ENCODE data around the gene PCMT1. TPM values are rescaled to one million over a fixed set of nuclear protein-coding genes. Genes with fewer than 3 reads are reported as not detected.
"Not testable (repeated sequence)": the region's sequence is repeated elsewhere in the genome, so short reads cannot be mapped to it uniquely, and the experiment has no call there.

PCMT1 gene
- total and polyA plus RNA-seq, 2 donors, result 60.3 to 70.6 TPM

DNA sequence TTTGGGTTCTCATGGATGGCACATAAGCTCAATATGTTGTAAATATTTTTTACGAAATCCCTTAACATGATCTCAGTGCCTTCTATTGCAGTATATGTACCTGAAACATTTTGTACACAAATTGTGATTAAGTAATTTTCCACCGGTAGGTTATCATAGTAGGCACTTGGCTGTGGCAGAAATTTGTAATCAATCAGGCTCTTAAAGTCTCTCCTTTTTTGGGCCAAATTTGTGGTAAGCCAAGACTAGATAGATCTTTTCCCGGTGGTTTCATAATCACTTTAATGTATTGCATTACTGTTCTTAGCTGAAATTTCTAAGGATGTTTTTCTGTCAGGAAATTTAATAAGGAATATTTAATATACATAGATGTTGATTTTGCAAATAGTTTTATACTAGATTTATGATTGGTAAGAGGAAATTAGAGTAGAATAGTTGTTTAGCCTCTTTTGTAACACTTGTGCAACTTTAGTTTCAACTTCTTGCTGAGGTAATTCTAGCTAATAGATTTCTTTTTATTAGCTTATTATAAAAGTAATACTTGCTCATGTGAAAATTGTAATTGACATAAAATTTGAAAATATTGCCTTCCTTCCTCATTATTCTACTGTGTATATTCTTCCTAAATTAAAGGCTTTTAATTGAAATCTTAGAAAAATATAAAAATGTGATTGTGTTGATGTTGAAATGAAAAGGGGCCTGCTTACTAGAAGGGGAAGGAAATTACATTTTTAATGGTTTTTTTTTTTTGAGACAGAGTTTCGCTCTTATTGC lies 3.2 kb downstream of the PCMT1 start:
- no peak overlapping the region for H3K27ac ChIP-seq (ENCODE audit: low read depth in 1 of 2, low read length in 1 of 2)
- no peak for DNase-seq (ENCODE audit: low read depth in 6 of 9, low spot score in 9 of 9)
- no peak overlapping the region for H3K4me3 ChIP-seq (ENCODE audit: low read length in 2 of 2)
- peaks cover 0 to 5% of the 10 kb centered on the region in 2 donors for H3K9me3 ChIP-seq (ENCODE audit: control insufficient read depth in 2 of 2, insufficient read depth in 1 of 2, low read length in 1 of 2)
- no peaks in the 10 kb centered on the region for H3K27me3 ChIP-seq (ENCODE audit: control insufficient read depth in 2 of 2, insufficient read depth in 1 of 2, low read length in 1 of 2)
- peaks cover 6 to 15% of the 10 kb centered on the region in 2 donors for H3K4me1 ChIP-seq (ENCODE audit: control insufficient read depth in 2 of 2, insufficient read depth in 2 of 2, low read length in 2 of 2)
- 96% methylated on average over 4 of the region's 4 CpGs for WGBS
- peaks cover 3 to 8% of the 10 kb centered on the region in 2 donors for H3K36me3 ChIP-seq (ENCODE audit: control insufficient read depth in 2 of 2, insufficient read depth in 2 of 2, low read length in 1 of 2)

DNA sequence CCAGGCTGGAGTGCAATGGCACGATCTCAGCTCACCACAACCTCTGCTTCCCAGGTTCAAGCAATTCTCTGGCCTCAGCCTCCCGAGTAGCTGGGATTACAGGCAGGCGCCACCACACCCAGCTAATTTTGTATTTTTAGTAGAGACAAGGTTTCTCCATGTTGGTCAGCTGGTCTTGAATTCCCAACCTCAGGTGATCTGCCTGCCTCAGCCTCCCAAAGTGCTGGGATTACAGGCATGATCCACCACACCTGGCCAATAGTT lies 3.8 kb downstream of the PCMT1 start:
- H3K27ac ChIP-seq (ENCODE audit: low read depth in 1 of 2, low read length in 1 of 2); DNase-seq (ENCODE audit: low read depth in 6 of 9, low spot score in 9 of 9); H3K4me3 ChIP-seq (ENCODE audit: low read length in 2 of 2); H3K27me3 ChIP-seq (ENCODE audit: control insufficient read depth in 2 of 2, insufficient read depth in 1 of 2, low read length in 1 of 2); H3K36me3 ChIP-seq (ENCODE audit: control insufficient read depth in 2 of 2, insufficient read depth in 2 of 2, low read length in 1 of 2); H3K9me3 ChIP-seq (ENCODE audit: control insufficient read depth in 2 of 2, insufficient read depth in 1 of 2, low read length in 1 of 2): not testable (repeated sequence)
- H3K4me1 ChIP-seq (ENCODE audit: control insufficient read depth in 2 of 2, insufficient read depth in 2 of 2, low read length in 2 of 2), result peaks cover 6 to 15% of the 10 kb centered on the region in 2 donors
- WGBS, result 95% methylated on average over 3 of the region's 3 CpGs

DNA sequence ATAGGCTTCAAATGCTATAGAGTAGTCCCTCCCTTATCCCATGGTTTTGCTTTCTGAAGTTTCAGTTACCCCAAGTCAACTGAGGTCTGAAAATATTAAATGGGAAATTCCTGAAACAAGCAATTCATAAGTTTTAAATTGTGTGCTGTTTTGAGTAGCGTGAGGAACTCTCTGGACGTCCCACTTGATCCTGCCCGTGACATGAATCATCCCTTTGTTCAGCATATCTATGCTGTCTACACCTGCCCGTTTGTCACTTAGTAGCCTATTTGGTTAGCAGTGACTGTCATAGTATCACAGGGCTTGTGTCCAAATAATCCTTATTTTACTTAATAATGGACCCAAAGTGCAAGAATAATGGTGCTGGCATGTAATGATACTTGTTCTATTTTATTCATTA lies 5.0 kb downstream of the PCMT1 start:
- WGBS, result 94% methylated on average over 4 of the region's 4 CpGs
- Histone ChIP-seq H3K27me3 (ENCODE audit: control insufficient read depth in 2 of 2, insufficient read depth in 1 of 2, low read length in 1 of 2) (no peaks in the 10 kb centered on the region), H3K27ac (ENCODE audit: low read depth in 1 of 2, low read length in 1 of 2) (no peak overlapping the region), H3K9me3 (ENCODE audit: control insufficient read depth in 2 of 2, insufficient read depth in 1 of 2, low read length in 1 of 2) (peaks cover 0 to 5% of the 10 kb centered on the region in 2 donors), H3K4me3 (ENCODE audit: low read length in 2 of 2) (no peak overlapping the region), H3K36me3 (ENCODE audit: control insufficient read depth in 2 of 2, insufficient read depth in 2 of 2, low read length in 1 of 2) (peaks cover 3 to 11% of the 10 kb centered on the region in 2 donors), H3K4me1 (ENCODE audit: control insufficient read depth in 2 of 2, insufficient read depth in 2 of 2, low read length in 2 of 2) (peaks cover 6 to 11% of the 10 kb centered on the region in 2 donors)
- no peak for DNase-seq (ENCODE audit: low read depth in 6 of 9, low spot score in 9 of 9)

DNA sequence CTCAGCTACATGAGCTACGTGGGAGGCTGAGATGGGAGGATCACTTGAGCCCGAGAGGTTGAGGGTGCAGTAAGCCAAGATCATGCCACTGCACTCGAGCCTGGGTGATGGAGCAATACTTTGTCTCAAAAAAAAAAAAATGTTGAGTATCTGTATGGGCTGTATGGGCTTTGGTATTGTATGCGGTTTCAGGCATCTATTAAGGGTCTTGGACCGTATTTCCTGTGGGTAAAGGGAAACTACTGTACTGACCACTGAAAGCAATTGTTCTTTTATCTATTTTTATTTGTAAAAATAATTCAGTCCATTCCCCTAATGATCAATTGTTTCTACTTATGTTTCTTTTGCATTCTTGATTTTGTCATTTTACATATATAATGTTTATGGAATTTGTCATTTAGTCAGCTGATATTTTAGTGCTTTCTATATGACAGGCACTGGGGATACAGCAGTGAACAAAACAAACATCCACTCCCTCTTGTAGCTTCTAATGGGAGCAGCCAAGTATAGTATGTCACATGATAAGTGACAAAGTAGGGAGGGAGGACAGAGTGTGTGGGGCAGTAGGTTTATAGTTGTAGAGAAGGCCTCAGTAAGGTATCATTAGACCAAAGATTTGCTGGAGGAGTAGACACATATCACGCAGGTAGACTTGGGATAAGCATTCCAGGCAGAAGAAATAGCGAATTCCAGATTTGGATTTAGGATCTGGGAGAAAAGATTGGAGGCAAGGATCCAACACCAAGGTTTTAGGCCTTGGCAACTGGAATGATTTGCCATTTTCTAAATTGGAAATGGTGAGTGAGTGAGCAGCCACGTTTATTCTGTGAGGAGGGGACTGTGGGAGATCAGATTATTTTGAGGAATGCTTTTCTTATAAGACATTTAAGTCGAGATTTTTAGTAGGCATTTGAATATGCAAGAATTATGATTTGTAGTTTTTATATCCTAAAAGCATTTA lies 6.0 kb downstream of the PCMT1 start:
- DNase-seq (ENCODE audit: low read depth in 6 of 9, low spot score in 9 of 9), result no peak
- Histone ChIP-seq H3K36me3 (ENCODE audit: control insufficient read depth in 2 of 2, insufficient read depth in 2 of 2, low read length in 1 of 2) (peaks cover 3 to 19% of the 10 kb centered on the region in 2 donors), H3K4me3 (ENCODE audit: low read length in 2 of 2) (no peak overlapping the region), H3K9me3 (ENCODE audit: control insufficient read depth in 2 of 2, insufficient read depth in 1 of 2, low read length in 1 of 2) (no peaks in the 10 kb centered on the region), H3K4me1 (ENCODE audit: control insufficient read depth in 2 of 2, insufficient read depth in 2 of 2, low read length in 2 of 2) (peaks cover 6% of the 10 kb centered on the region in 2 donors), H3K27me3 (ENCODE audit: control insufficient read depth in 2 of 2, insufficient read depth in 1 of 2, low read length in 1 of 2) (no peaks in the 10 kb centered on the region), H3K27ac (ENCODE audit: low read depth in 1 of 2, low read length in 1 of 2) (no peak overlapping the region)
- 98% methylated on average over 9 of the region's 9 CpGs for WGBS

DNA sequence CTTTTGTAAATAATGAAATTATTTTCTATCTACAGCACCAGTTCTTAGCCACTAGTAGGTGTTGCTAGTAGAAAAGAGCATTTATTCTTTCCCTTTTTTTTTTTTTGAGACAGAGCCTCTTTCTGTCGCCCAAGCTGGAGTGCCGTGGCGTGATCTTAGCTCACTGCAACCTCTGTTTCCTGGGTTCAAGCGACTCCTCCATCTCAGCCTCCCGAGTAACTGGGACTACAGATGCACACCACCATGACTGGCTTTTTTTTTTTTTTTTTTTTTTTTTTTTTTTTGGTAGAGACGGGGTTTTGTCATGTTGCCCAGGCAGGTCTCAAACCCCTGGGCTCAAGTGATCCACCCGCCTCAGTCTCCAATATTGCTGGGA lies 6.7 kb downstream of the PCMT1 start:
- Histone ChIP-seq H3K4me3 (ENCODE audit: low read length in 2 of 2) (no peak overlapping the region), H3K4me1 (ENCODE audit: control insufficient read depth in 2 of 2, insufficient read depth in 2 of 2, low read length in 2 of 2) (no peaks in the 10 kb centered on the region), H3K36me3 (ENCODE audit: control insufficient read depth in 2 of 2, insufficient read depth in 2 of 2, low read length in 1 of 2) (peaks cover 3 to 19% of the 10 kb centered on the region in 2 donors), H3K27ac (ENCODE audit: low read depth in 1 of 2, low read length in 1 of 2) (no peak overlapping the region), H3K9me3 (ENCODE audit: control insufficient read depth in 2 of 2, insufficient read depth in 1 of 2, low read length in 1 of 2) (no peaks in the 10 kb centered on the region), H3K27me3 (ENCODE audit: control insufficient read depth in 2 of 2, insufficient read depth in 1 of 2, low read length in 1 of 2) (no peaks in the 10 kb centered on the region)
- 93% methylated on average over 7 of the region's 7 CpGs for WGBS
- no peak for DNase-seq (ENCODE audit: low read depth in 6 of 9, low spot score in 9 of 9)

DNA sequence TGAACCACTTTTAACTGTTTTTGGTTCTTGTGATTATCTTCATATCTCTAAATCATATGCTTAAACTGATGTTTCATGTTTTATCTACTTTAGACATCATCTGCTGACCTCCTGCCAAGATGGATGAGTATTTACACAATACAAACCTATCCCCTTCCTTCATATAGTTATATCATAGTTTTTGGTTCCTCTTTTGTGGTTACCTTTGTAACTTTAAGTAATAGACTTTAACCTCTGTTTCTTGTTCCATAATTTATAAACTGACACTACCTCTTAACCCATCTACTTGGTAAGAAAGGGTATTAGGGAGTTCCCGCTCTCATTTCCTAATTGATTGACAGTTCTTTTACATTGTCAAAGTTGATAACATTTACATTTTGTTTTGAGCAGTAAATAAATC lies 11.9 kb downstream of the PCMT1 start:
- Histone ChIP-seq H3K4me3 (ENCODE audit: low read length in 2 of 2) (no peak overlapping the region), H3K36me3 (ENCODE audit: control insufficient read depth in 2 of 2, insufficient read depth in 2 of 2, low read length in 1 of 2) (peaks cover 2 to 21% of the 10 kb centered on the region in 2 donors), H3K27me3 (ENCODE audit: control insufficient read depth in 2 of 2, insufficient read depth in 1 of 2, low read length in 1 of 2) (no peaks in the 10 kb centered on the region), H3K27ac (ENCODE audit: low read depth in 1 of 2, low read length in 1 of 2) (no peak overlapping the region), H3K4me1 (ENCODE audit: control insufficient read depth in 2 of 2, insufficient read depth in 2 of 2, low read length in 2 of 2) (no peaks in the 10 kb centered on the region), H3K9me3 (ENCODE audit: control insufficient read depth in 2 of 2, insufficient read depth in 1 of 2, low read length in 1 of 2) (peaks cover 1 to 5% of the 10 kb centered on the region in 2 donors)
- DNase-seq (ENCODE audit: low read depth in 6 of 9, low spot score in 9 of 9), result no peak
- 66% methylated on average over 1 of the region's 1 CpG for WGBS

DNA sequence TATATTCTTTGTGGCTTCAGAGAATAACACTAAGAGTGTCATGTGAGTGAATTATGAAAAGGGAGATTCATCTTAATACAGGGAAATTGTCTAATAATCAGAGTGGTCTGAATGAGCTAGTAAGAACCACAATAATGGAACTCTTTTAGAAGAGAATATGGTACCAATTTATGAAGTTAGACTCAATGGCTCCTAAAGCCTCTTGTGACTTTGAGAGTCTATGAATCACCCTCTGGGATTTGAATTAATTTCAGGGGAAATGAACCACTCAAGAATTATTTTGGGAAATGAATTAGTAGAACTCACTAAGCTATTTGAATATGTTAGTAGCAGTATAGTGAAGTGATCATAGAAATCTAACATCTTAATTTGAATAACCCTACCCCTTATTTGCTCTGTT lies 14.3 kb downstream of the PCMT1 start:
- Histone ChIP-seq H3K27ac (ENCODE audit: low read depth in 1 of 2, low read length in 1 of 2) (no peak overlapping the region), H3K9me3 (ENCODE audit: control insufficient read depth in 2 of 2, insufficient read depth in 1 of 2, low read length in 1 of 2) (peaks cover 1 to 5% of the 10 kb centered on the region in 2 donors), H3K27me3 (ENCODE audit: control insufficient read depth in 2 of 2, insufficient read depth in 1 of 2, low read length in 1 of 2) (no peaks in the 10 kb centered on the region), H3K36me3 (ENCODE audit: control insufficient read depth in 2 of 2, insufficient read depth in 2 of 2, low read length in 1 of 2) (peaks cover 11 to 26% of the 10 kb centered on the region in 2 donors), H3K4me3 (ENCODE audit: low read length in 2 of 2) (no peak overlapping the region), H3K4me1 (ENCODE audit: control insufficient read depth in 2 of 2, insufficient read depth in 2 of 2, low read length in 2 of 2) (no peaks in the 10 kb centered on the region)
- DNase-seq (ENCODE audit: low read depth in 6 of 9, low spot score in 9 of 9), result no peak

DNA sequence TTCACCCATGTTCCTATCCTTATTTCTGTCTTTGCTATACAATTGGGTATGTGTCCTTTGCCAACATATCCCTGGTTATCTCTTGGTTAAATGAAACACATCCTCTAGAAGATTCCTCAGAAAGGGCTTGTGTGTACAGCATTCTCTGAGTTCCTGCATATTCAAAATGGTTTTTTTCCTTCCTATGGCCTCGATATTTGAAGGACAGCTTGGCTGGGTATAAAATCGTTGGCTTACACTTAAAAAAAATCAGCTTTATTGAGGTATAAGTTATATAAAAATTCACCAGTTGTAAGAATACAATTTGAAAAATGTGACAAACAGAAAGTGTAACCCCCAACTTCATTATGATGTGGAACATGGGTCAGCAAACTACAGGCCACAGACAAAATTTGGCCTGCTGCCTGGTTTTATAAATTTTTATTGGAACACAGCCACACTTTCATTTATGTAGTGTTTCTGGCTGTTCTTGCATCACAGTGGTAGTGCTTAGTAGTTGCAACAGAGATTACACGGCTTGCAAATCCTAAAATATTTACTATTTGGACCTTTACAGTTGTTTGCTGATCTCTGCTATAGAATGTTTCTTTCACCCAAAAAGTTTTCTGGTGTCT lies 16.7 kb downstream of the PCMT1 start:
- Histone ChIP-seq H3K27ac (ENCODE audit: low read depth in 1 of 2, low read length in 1 of 2) (no peak overlapping the region), H3K27me3 (ENCODE audit: control insufficient read depth in 2 of 2, insufficient read depth in 1 of 2, low read length in 1 of 2) (no peaks in the 10 kb centered on the region), H3K4me3 (ENCODE audit: low read length in 2 of 2) (no peak overlapping the region), H3K4me1 (ENCODE audit: control insufficient read depth in 2 of 2, insufficient read depth in 2 of 2, low read length in 2 of 2) (no peaks in the 10 kb centered on the region), H3K9me3 (ENCODE audit: control insufficient read depth in 2 of 2, insufficient read depth in 1 of 2, low read length in 1 of 2) (peaks cover 1 to 5% of the 10 kb centered on the region in 2 donors), H3K36me3 (ENCODE audit: control insufficient read depth in 2 of 2, insufficient read depth in 2 of 2, low read length in 1 of 2) (peaks cover 11 to 26% of the 10 kb centered on the region in 2 donors)
- 96% methylated on average over 3 of the region's 3 CpGs for WGBS
- DNase-seq (ENCODE audit: low read depth in 6 of 9, low spot score in 9 of 9), result no peak

DNA sequence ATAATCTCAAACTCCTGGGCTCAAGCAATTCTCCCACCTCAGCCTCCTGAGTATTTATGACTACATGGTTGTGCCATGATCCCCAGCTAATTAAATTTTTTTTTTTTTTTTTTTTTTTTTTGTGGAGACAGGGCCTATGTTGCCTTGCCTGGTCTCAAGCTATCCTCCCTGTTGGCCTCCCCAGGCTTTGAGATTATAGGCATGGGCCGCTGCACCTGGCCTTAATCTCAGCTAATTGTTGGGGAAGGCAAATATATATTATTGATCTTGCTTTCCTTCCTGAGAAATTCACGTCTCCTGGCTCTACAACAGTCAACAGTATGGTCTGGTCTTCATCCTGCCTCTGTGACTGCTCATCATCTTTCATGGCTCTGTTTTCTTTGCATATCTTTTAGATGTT lies 20.1 kb downstream of the PCMT1 start:
- Histone ChIP-seq H3K9me3 (ENCODE audit: control insufficient read depth in 2 of 2, insufficient read depth in 1 of 2, low read length in 1 of 2) (peaks cover under 1 to 1% of the 10 kb centered on the region in 2 donors), H3K27me3 (ENCODE audit: control insufficient read depth in 2 of 2, insufficient read depth in 1 of 2, low read length in 1 of 2) (no peaks in the 10 kb centered on the region), H3K4me3 (ENCODE audit: low read length in 2 of 2) (no peak overlapping the region), H3K36me3 (ENCODE audit: control insufficient read depth in 2 of 2, insufficient read depth in 2 of 2, low read length in 1 of 2) (peaks cover 22 to 39% of the 10 kb centered on the region in 2 donors), H3K4me1 (ENCODE audit: control insufficient read depth in 2 of 2, insufficient read depth in 2 of 2, low read length in 2 of 2) (no peaks in the 10 kb centered on the region), H3K27ac (ENCODE audit: low read depth in 1 of 2, low read length in 1 of 2) (no peak overlapping the region)
- WGBS, result 98% methylated on average over 2 of the region's 2 CpGs
- DNase-seq (ENCODE audit: low read depth in 6 of 9, low spot score in 9 of 9), result no peak
